ENCODE measurements around the gene PLRG1. TPM values are rescaled to one million over a fixed set of nuclear protein-coding genes. Genes with fewer than 3 reads are reported as not detected.

PLRG1 gene
- total RNA-seq, 2 experiments from 2014 or later: 77.5 to 79.5 TPM

- peaks cover 3% of the 10 kb centered on the region for H3K4me1 Mint-ChIP-seq
- H3K27me3 Mint-ChIP-seq: peaks cover 19% of the 10 kb centered on the region
- ChIA-PET POLR2A (no interaction called here), CTCF (interaction anchor here (1.5 kb wide), 1 partner anchor 21 kb away, joined by 6 read pairs; the partner anchor contains the start of gene PLRG1)
- DNase-seq: no peak
- H3K4me3 Mint-ChIP-seq: no peak overlapping the region
- no peaks in the 10 kb centered on the region for H3K9me3 Mint-ChIP-seq
- H3K27ac Mint-ChIP-seq: no peak overlapping the region
- H3K36me3 Mint-ChIP-seq (ENCODE audit: low read depth): no peaks in the 10 kb centered on the region
Measured at GRCh38 chr4:154528869-154529268, 21.3 kb downstream of the PLRG1 start.

- H3K9me3 Mint-ChIP-seq: no peaks in the 10 kb centered on the region
- ChIA-PET POLR2A (no interaction called here), CTCF (no interaction called here)
- peaks cover 3% of the 10 kb centered on the region for H3K4me1 Mint-ChIP-seq
- DNase-seq: no peak
- H3K27me3 Mint-ChIP-seq: peaks cover 21% of the 10 kb centered on the region
- H3K36me3 Mint-ChIP-seq (ENCODE audit: low read depth): no peaks in the 10 kb centered on the region
- H3K27ac Mint-ChIP-seq: no peak overlapping the region
- H3K4me3 Mint-ChIP-seq: no peak overlapping the region
Measured at GRCh38 chr4:154527308-154527707, 22.9 kb downstream of the PLRG1 start.

- no peak overlapping the region for H3K27ac Mint-ChIP-seq
- H3K27me3 Mint-ChIP-seq: peaks cover 21% of the 10 kb centered on the region
- ChIA-PET POLR2A (no interaction called here), CTCF (no interaction called here)
- no peak overlapping the region for H3K4me3 Mint-ChIP-seq
- no peak for DNase-seq
- peaks cover 3% of the 10 kb centered on the region for H3K4me1 Mint-ChIP-seq
- no peaks in the 10 kb centered on the region for H3K36me3 Mint-ChIP-seq (ENCODE audit: low read depth)
- H3K9me3 Mint-ChIP-seq: no peaks in the 10 kb centered on the region
Measured at GRCh38 chr4:154526151-154526550, 24.0 kb downstream of the PLRG1 start.

- Mint-ChIP-seq H3K4me3 (no peak overlapping the region), H3K9me3 (no peaks in the 10 kb centered on the region), H3K27ac (no peak overlapping the region), H3K4me1 (peaks cover 3% of the 10 kb centered on the region), H3K36me3 (ENCODE audit: low read depth) (no peaks in the 10 kb centered on the region), H3K27me3 (peaks cover 31% of the 10 kb centered on the region)
- ChIA-PET POLR2A (no interaction called here), CTCF (no interaction called here)
- no peak for DNase-seq
Measured at GRCh38 chr4:154521607-154522006, 28.6 kb downstream of the PLRG1 start.

DNA sequence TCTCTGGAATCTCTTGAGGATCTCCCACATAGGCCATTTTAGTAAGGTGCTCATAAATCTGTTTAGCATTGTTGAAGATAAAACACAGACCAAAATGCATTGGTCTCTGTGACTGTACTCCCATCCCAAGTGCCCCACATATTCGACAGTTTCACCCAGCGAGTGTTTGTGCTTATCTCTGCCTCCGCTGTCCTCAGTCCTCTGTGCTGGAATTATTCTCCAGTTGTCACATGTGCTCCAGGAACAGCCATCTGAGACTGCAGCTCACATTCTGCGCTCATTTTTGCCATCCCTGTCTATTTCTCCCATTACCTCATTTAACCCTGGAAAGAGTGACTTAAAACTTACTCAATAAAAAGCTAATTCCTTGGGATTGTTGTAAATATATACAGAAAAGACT is 31.0 kb downstream of the PLRG1 start:
- CTCF ChIA-PET: no interaction called here
- Mint-ChIP-seq H3K27ac (no peak overlapping the region), H3K27me3 (peaks cover 31% of the 10 kb centered on the region), H3K4me1 (no peaks in the 10 kb centered on the region), H3K4me3 (no peak overlapping the region), H3K36me3 (ENCODE audit: low read depth) (no peaks in the 10 kb centered on the region), H3K9me3 (no peaks in the 10 kb centered on the region)
- POLR2A ChIA-PET: no interaction called here
- no peak for DNase-seq

- Mint-ChIP-seq H3K9me3 (no peaks in the 10 kb centered on the region), H3K27ac (no peak overlapping the region), H3K4me3 (no peak overlapping the region), H3K4me1 (no peaks in the 10 kb centered on the region), H3K36me3 (ENCODE audit: low read depth) (no peaks in the 10 kb centered on the region), H3K27me3 (peaks cover 36% of the 10 kb centered on the region)
- ChIA-PET POLR2A (no interaction called here), CTCF (no interaction called here)
- no peak for DNase-seq
Measured at GRCh38 chr4:154517591-154517990, 32.6 kb downstream of the PLRG1 start.

GRCh38 chr4:154516318-154517029 is 33.7 kb downstream of the PLRG1 start:
- POLR2A ChIA-PET: no interaction called here
- H3K4me3 Mint-ChIP-seq: no peak overlapping the region
- peaks cover 36% of the 10 kb centered on the region for H3K27me3 Mint-ChIP-seq
- no peaks in the 10 kb centered on the region for H3K36me3 Mint-ChIP-seq (ENCODE audit: low read depth)
- H3K9me3 Mint-ChIP-seq: no peaks in the 10 kb centered on the region
- CTCF ChIA-PET: no interaction called here
- no peak overlapping the region for H3K27ac Mint-ChIP-seq
- H3K4me1 Mint-ChIP-seq: no peaks in the 10 kb centered on the region
- DNase-seq: no peak

DNA sequence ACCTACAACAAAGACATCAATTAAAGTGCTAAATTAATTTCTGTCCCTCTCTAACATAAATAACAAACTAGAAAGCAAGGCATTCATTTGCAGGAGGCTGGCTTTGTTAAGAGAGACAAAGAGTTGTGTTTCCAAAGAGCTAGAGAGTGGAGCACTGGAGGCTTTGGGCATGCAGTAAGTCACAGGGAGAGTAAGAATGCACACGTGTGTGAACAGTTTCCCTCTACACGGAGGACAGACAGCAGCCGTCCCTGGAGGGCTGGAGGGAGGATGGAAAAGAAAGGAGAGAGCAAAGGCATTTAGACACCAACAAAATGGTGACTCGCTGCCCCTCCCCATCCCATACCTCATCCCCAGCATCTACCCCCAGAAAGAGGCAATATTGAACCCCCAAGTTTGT is 38.2 kb downstream of the PLRG1 start:
- H3K27ac Mint-ChIP-seq: no peak overlapping the region
- ChIA-PET CTCF (no interaction called here), POLR2A (no interaction called here)
- no peaks in the 10 kb centered on the region for H3K4me1 Mint-ChIP-seq
- H3K36me3 Mint-ChIP-seq (ENCODE audit: low read depth): no peaks in the 10 kb centered on the region
- no peak for DNase-seq
- no peak overlapping the region for H3K4me3 Mint-ChIP-seq
- peaks cover 31% of the 10 kb centered on the region for H3K27me3 Mint-ChIP-seq
- H3K9me3 Mint-ChIP-seq: no peaks in the 10 kb centered on the region

DNA sequence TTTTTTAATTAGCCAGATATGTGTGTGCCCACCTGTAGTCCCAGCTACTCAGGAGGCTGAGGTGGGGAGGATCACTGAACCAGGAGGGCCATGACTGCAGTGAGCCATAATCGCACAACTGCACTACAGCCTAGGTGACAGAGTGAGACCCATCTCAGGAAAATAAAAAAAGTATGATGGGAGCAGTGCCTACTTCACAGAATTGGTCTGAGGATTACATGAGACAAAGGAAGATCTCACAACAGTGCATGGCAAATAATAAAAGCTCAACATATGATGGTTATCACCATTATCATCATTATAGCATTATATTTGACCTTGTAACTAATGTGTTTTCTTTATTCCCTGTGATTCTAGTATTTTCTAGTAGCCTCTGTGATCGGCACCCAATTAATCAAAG is 38.7 kb downstream of the PLRG1 start:
- no peak overlapping the region for H3K27ac Mint-ChIP-seq
- H3K4me1 Mint-ChIP-seq: no peaks in the 10 kb centered on the region
- CTCF ChIA-PET: no interaction called here
- H3K9me3 Mint-ChIP-seq: no peaks in the 10 kb centered on the region
- no peak overlapping the region for H3K4me3 Mint-ChIP-seq
- no peaks in the 10 kb centered on the region for H3K36me3 Mint-ChIP-seq (ENCODE audit: low read depth)
- DNase-seq: no peak
- POLR2A ChIA-PET: no interaction called here
- H3K27me3 Mint-ChIP-seq: peaks cover 31% of the 10 kb centered on the region

- H3K4me1 Mint-ChIP-seq: no peaks in the 10 kb centered on the region
- H3K4me3 Mint-ChIP-seq: no peak overlapping the region
- H3K36me3 Mint-ChIP-seq (ENCODE audit: low read depth): no peaks in the 10 kb centered on the region
- CTCF ChIA-PET: interaction anchor here (0.9 to 1.9 kb wide), 2 partner anchors 24 to 177 kb away, joined by 3 to 9 read pairs; no protein-coding TSS in a partner anchor
- peaks cover 30% of the 10 kb centered on the region for H3K27me3 Mint-ChIP-seq
- H3K9me3 Mint-ChIP-seq: no peaks in the 10 kb centered on the region
- no peak overlapping the region for H3K27ac Mint-ChIP-seq
- DNase-seq: no peak
- POLR2A ChIA-PET: no interaction called here
Measured at GRCh38 chr4:154507156-154507555, 43.0 kb downstream of the PLRG1 start.

DNA sequence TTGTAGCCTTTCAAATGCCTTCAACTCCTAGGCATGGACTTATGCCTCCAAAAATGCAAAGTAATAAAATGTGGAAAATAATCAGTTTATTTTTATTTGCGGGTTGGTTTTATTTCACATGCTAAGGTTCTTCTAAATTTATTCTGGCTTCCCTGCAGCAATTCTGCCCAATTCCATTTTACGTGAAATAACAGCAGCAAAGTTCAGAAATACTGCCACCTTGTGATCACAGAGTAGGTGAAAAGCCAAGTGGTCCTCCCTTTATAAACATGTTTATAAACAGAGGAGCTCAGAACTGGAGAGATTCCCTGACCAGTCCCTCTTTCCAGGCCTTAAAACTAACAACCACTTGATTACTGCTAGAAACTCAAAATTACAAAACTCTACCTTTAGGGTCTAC is 43.9 kb downstream of the PLRG1 start:
- no peaks in the 10 kb centered on the region for H3K9me3 Mint-ChIP-seq
- H3K4me3 Mint-ChIP-seq: no peak overlapping the region
- POLR2A ChIA-PET: no interaction called here
- H3K27me3 Mint-ChIP-seq: peaks cover 34% of the 10 kb centered on the region
- H3K4me1 Mint-ChIP-seq: no peaks in the 10 kb centered on the region
- H3K36me3 Mint-ChIP-seq (ENCODE audit: low read depth): no peaks in the 10 kb centered on the region
- no peak overlapping the region for H3K27ac Mint-ChIP-seq
- no peak for DNase-seq
- CTCF ChIA-PET: interaction anchor here (0.9 to 1.9 kb wide), 4 partner anchors 25 to 176 kb away, joined by 3 to 9 read pairs (median 4); no protein-coding TSS in a partner anchor

DNA sequence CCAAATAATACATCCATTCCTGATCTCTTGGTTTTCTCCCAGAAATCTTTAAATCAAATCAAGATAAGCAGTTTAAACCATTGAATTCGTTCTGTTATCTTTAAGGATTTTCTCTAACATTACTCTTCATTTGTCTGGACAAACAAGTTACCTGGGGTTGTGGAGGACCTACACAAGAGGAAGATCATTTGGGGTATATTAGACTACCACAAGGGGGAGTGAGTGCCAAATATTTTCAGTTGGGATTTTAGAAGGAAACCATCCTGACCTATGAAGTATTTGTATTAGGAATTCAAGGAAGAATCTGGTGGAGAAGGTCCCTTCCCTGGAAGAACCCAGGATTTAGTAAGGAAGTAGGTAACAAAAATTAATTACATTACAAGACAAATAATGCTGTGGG is 46.6 kb downstream of the PLRG1 start:
- Mint-ChIP-seq H3K27me3 (peaks cover 30% of the 10 kb centered on the region), H3K27ac (no peak overlapping the region), H3K4me1 (no peaks in the 10 kb centered on the region), H3K9me3 (no peaks in the 10 kb centered on the region), H3K36me3 (ENCODE audit: low read depth) (no peaks in the 10 kb centered on the region), H3K4me3 (no peak overlapping the region)
- ChIA-PET CTCF (interaction anchor here (0.7 to 1.1 kb wide), 2 partner anchors 11 to 17 kb away, joined by 3 to 4 read pairs; no protein-coding TSS in a partner anchor), POLR2A (no interaction called here)
- DNase-seq: no peak

DNA sequence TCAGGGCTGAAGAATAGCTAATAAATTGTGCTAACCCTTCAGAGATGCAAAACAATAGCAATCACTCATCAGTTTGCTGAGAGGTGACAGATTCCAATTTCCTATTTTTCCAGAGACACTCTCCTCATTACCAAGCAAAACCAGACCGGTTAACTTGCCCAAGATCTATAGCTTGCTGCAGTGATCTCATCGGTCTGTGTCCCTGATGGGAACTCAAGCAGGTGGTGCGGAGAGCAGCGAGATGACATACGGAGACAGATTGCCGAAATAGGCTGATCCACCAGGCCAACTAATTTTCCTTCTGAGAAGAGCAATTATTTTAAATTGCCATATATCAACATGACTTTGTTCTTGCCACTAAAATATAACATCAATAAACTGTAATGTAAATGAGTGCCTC is 48.1 kb downstream of the PLRG1 start:
- no peaks in the 10 kb centered on the region for H3K9me3 Mint-ChIP-seq
- no peak overlapping the region for H3K27ac Mint-ChIP-seq
- no peak for DNase-seq
- no peak overlapping the region for H3K4me3 Mint-ChIP-seq
- POLR2A ChIA-PET: no interaction called here
- CTCF ChIA-PET: interaction anchor here (1.1 kb wide), 1 partner anchor 9 kb away, joined by 4 read pairs; no protein-coding TSS in a partner anchor
- no peaks in the 10 kb centered on the region for H3K4me1 Mint-ChIP-seq
- H3K27me3 Mint-ChIP-seq: peaks cover 30% of the 10 kb centered on the region
- no peaks in the 10 kb centered on the region for H3K36me3 Mint-ChIP-seq (ENCODE audit: low read depth)

- CTCF ChIA-PET: no interaction called here
- POLR2A ChIA-PET: no interaction called here
- no peak overlapping the region for H3K27ac Mint-ChIP-seq
- H3K27me3 Mint-ChIP-seq: peaks cover 33% of the 10 kb centered on the region
- DNase-seq: no peak
- H3K36me3 Mint-ChIP-seq (ENCODE audit: low read depth): no peaks in the 10 kb centered on the region
- H3K9me3 Mint-ChIP-seq: no peaks in the 10 kb centered on the region
- H3K4me1 Mint-ChIP-seq: no peaks in the 10 kb centered on the region
- no peak overlapping the region for H3K4me3 Mint-ChIP-seq
Measured at GRCh38 chr4:154497889-154498288, 52.3 kb downstream of the PLRG1 start.
